T-helper 2 cell (primary cell): ENCODE data around the gene ADCY6.
"Not testable (repeated sequence)": the region's sequence is repeated elsewhere in the genome, so short reads cannot be mapped to it uniquely, and the experiment has no call there.

ENCODE experiments used
- DNase-seq, 5 experiments: peaks; one replicate each; pipeline versions ENCODE4 v3.0.0 to v3.0.0-alpha.2; 2012 to 2022

ADCY6 gene

GRCh38 chr12:48750215-48750614 lies 38.7 kb downstream of the ADCY6 start:
- no peak for DNase-seq

DNA sequence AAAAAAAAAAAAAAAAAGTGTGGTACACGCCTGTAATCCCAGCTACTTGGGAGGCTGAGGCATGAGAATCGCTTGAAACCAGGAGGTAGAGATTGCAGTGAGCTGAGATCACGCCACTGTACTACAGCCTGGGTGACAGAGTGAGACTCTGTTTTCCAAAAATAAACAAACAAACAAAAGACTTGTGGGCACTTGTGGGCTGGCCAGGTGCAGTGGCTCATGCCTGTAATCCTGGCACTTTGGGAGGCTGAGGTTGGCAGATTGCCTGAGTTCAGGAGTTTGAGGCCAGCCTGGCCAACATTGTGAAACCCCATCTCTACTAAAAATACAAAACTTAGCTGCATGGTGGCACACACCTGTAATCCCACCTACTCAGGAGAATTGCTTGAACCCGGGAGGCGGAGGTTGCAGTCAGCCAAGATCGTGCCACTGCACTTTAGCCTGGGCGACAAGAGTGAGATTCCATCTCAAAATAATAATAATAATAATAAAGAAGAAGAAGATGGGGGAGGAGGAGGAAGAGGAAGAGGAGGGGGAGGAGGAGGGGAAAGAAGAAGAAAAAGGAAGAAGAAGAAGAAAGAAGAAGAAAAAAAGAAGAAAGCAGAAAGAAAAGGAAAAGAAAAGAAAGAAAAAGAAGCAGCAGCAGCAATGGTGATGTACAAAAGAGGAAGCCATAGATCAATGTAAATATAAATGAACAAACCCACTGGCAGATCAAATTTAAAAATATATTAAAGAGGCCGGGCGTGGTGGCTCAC lies 44.5 kb downstream of the ADCY6 start:
- DNase-seq = no peak

- no peak for DNase-seq
Observed at GRCh38 chr12:48739618-48740269, 49.1 kb downstream of the ADCY6 start.

GRCh38 chr12:48736456-48736855 lies 52.4 kb downstream of the ADCY6 start:
- no peak for DNase-seq

GRCh38 chr12:48728807-48729206 lies 60.1 kb downstream of the ADCY6 start:
- DNase-seq = no peak

- DNase-seq = not testable (repeated sequence)
Observed at GRCh38 chr12:48720737-48721136, 68.2 kb downstream of the ADCY6 start.

DNA sequence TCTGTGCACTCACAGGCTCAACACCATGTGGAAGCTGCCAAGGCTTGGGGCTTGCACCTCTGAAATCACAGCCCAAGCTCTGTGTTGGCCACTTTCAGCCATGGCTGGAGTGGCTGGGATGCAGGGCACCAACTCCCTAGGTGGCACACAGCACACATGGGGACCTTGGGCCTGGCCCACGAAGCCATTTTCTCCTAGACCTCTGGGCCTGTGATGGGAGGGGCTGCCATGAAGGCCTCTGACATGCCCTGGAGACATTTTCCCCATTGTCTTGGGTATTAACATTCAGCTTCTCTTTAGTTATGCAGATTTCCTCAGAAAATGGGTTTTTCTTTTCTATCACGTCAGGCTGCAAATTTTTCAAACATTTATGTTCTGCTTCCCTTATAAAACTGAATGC lies 68.7 kb downstream of the ADCY6 start:
- DNase-seq = not testable (repeated sequence)

DNA sequence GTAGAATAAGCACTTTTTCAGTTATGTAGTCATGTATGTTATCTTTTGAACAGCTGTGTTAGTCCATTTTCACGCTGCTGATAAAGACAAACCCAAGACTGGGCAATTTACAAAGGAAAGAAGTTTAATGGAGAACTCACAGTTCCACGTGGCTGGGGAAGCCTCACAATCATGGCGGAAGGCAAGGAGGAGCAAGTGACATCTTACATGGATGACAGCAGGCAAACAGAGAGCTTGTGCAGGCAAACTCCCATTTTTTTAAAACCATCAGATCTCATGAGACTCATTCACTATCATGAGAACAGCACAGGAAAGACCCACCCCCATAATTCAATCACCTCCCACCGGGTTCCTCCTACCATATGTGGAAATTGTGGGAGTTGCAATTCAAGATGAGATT lies 69.9 kb downstream of the ADCY6 start:
- not testable (repeated sequence) for DNase-seq

DNA sequence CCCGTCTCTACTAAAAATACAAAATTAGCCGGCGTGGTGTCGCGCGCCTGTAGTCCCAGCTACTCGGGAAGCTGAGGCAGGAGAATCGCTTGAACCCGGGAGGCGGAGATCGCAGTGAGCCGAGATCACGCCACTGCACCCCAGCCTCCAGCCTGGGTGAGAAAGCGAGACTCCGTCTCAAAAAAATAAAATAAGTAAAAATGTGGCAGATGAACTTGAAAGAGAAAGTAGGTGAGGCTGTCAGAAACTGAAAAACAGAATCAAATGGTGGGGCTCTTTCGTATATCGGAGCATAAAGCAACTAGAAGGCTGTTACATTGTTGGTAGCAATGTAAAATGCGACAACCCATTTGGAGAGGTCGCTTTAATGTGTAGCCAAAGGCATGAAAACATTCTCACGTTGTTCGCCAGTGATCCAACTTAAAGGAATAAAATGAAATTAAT lies 71.6 kb downstream of the ADCY6 start:
- DNase-seq = peak in 1 of 5 experiments; percentile 38

- DNase-seq = peak; percentile 92 to 100 (median 98)
Observed at GRCh38 chr12:48716493-48717251, 72.2 kb downstream of the ADCY6 start, which contains the start of gene CCNT1. TSS of gene CCNT1 (minus strand) at chr12:48716707. CDS start at chr12:48716675, 32 bp downstream.
